Mesothelial cell of epicardium (in vitro differentiated cells): ENCODE results near the gene CEP131. TPM values are rescaled to one million over a fixed set of nuclear protein-coding genes. Genes with fewer than 3 reads are reported as not detected.

ENCODE experiments used
- DNase-seq, 2 experiments: peaks; one replicate each; pipeline ENCODE4 v3.0.0; 2021; ENCODE audit warnings: low spot score in 2 of 2; ENCODE audit not compliant: unreplicated experiment in 2 of 2
- H3K27ac Mint-ChIP-seq: 2 replicates; pipeline ENCODE4 v1.8.0; 2021; ENCODE audit warnings: mixed read lengths
- H3K27me3 Mint-ChIP-seq: 2 replicates; pipeline ENCODE4 v1.8.0; 2021; ENCODE audit warnings: low read depth, mixed read lengths
- H3K36me3 Mint-ChIP-seq: 2 replicates; pipeline ENCODE4 v1.8.0; 2021; ENCODE audit warnings: mixed read lengths
- H3K4me1 Mint-ChIP-seq: 2 replicates; pipeline ENCODE4 v1.8.0; 2021; ENCODE audit warnings: mixed read lengths
- H3K4me3 Mint-ChIP-seq: 2 replicates; pipeline ENCODE4 v1.8.0; 2021; ENCODE audit warnings: mild to moderate bottlenecking, moderate library complexity, mixed read lengths
- H3K9me3 Mint-ChIP-seq: 2 replicates; pipeline ENCODE4 v1.8.0; 2021; ENCODE audit warnings: mixed read lengths
- total RNA-seq: library from RNA; stranded (reverse); gene quantifications from 3 replicates; pipeline ENCODE4 v1.2.1, GENCODE V29; 2021
- TF ChIP-seq, protein P1 (sequence below): fragments of 200-600 bp; sonication (generic); IDR thresholded peaks from one replicate; pipeline ENCODE4 v1.5.0; 2021; ENCODE audit warnings: antibody characterized with exemption; ENCODE audit not compliant: unreplicated experiment

CEP131 gene
- total RNA-seq, 1 donor from 2014 or later: 27.3 TPM

DNA sequence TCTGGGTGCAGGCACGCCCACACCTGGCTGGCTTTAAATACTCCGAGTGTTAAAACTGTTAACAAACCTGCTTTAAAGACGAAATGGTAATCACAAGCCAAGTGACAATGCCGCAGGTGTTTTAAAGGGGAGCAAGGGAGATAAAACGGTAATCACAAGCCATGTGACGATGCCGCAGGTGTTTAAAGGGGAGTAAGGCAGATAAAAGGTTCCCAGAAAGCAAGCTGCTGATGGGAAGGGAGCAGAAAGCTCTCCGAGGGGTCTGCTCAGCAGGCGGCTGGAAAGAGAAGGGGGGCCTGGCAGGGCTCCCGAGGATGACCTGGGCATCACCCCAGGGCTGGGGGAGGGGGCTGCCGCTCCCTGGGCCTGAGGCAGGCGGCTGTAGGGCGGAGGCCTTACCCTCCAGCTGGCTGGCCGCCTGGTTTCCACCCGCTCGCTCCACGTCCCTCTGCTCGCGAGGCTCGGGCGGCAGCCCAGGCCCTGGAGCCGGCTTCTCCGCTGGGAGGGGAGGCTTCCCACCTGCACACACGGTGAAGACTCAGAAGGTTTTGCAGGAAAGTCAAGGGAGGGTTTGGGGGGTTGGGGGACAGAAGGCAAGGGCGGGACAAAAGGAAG lies 28.4 kb upstream of the CEP131 start:
- no peaks in the 10 kb centered on the region for H3K27me3 Mint-ChIP-seq
- DNase-seq: no peak
- H3K36me3 Mint-ChIP-seq: peaks cover 5% of the 10 kb centered on the region
- peaks cover 10% of the 10 kb centered on the region for H3K4me1 Mint-ChIP-seq
- TF ChIP-seq, protein P1, sequence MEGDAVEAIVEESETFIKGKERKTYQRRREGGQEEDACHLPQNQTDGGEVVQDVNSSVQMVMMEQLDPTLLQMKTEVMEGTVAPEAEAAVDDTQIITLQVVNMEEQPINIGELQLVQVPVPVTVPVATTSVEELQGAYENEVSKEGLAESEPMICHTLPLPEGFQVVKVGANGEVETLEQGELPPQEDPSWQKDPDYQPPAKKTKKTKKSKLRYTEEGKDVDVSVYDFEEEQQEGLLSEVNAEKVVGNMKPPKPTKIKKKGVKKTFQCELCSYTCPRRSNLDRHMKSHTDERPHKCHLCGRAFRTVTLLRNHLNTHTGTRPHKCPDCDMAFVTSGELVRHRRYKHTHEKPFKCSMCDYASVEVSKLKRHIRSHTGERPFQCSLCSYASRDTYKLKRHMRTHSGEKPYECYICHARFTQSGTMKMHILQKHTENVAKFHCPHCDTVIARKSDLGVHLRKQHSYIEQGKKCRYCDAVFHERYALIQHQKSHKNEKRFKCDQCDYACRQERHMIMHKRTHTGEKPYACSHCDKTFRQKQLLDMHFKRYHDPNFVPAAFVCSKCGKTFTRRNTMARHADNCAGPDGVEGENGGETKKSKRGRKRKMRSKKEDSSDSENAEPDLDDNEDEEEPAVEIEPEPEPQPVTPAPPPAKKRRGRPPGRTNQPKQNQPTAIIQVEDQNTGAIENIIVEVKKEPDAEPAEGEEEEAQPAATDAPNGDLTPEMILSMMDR: no peak
- no peak overlapping the region for H3K27ac Mint-ChIP-seq
- H3K9me3 Mint-ChIP-seq: no peaks in the 10 kb centered on the region
- H3K4me3 Mint-ChIP-seq: no peak overlapping the region

DNA sequence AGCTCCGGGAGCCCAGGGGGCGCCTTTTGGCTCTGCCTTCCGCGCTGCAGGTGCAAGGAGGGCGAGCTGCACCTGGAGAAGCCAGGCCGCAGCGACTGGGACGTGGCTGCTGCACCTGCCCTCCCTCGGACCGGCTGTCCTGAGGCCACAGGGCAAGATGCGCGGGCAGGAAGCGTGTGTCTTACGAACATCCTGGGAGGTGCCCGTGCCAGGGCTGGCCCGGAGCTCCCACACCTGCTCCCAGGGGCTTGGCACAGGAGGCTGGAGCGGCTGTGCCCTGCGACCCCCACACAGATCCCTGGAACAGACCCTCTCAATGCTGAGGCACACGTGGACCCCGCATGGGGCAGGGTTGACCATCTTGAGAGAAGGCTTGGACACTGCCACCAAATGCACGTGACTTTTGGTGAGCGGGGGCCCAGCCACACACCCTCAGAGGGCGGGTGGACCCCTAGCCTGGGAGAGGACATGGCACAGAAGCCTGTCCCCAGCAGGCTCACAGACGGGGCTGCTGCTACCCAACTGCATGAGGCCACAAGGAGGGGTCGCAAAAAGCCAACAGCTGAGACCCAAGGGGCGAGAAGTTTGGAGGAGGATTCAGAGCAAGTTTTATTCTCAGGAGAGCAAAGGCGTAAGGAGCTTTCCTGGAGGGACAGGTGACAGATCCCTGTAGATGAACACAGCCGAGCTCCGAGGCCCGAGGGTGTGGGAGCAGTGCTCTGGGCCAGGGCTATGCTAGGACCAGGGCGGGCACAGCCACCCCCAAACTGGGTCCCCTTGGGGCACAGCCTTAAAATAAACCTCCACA lies 27.7 kb upstream of the CEP131 start:
- Mint-ChIP-seq H3K4me3 (no peak overlapping the region), H3K9me3 (no peaks in the 10 kb centered on the region), H3K27ac (no peak overlapping the region), H3K36me3 (peaks cover 5% of the 10 kb centered on the region), H3K4me1 (peaks cover 10% of the 10 kb centered on the region), H3K27me3 (no peaks in the 10 kb centered on the region)
- no peak for DNase-seq
- TF ChIP-seq, protein P1: no peak

DNA sequence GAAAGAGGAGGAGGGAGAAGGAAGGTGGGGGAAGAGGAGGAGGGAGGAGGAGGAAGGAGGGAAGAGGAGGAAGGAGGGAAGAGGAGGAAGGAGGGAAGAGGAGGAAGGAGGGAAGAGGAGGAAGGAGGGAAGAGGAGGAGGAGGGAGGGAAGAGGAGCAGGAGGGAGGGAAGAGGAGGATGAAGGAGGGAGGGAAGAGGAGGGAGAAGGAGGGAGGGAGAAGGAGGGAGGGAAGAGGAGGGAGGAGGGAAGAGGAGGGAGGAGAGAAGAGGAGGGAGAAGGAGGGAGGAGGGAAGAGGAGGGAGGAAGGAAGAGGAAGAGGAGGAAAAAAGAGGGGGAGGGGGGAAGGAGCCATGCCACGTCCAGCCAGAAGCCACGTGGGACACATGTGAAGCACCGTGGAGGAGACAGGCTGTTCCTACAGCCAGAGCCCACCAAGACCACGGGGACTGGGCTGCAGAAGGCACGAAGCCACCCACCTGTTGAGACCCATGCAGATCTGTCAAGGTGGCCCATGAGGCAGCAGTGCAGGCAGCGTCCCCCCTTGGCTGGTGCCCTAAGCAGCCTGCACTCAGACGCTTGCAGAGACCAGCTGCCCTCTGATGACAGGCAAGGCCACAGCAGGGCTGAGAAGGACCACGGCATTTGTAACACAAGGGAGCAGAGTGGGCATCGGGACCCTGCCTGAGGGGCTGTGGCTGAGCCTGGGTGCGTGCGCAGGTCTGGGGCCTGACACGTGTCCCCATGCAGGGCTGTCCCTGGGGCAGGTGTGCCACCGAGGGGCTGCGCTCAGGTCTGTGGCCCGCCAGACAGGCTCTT lies 26.7 kb upstream of the CEP131 start:
- TF ChIP-seq, protein P1: no peak
- DNase-seq: no peak
- H3K27me3 Mint-ChIP-seq: no peaks in the 10 kb centered on the region
- no peaks in the 10 kb centered on the region for H3K9me3 Mint-ChIP-seq
- H3K4me1 Mint-ChIP-seq: peaks cover 3% of the 10 kb centered on the region
- H3K36me3 Mint-ChIP-seq: peaks cover 5% of the 10 kb centered on the region
- no peak overlapping the region for H3K4me3 Mint-ChIP-seq
- no peak overlapping the region for H3K27ac Mint-ChIP-seq

DNA sequence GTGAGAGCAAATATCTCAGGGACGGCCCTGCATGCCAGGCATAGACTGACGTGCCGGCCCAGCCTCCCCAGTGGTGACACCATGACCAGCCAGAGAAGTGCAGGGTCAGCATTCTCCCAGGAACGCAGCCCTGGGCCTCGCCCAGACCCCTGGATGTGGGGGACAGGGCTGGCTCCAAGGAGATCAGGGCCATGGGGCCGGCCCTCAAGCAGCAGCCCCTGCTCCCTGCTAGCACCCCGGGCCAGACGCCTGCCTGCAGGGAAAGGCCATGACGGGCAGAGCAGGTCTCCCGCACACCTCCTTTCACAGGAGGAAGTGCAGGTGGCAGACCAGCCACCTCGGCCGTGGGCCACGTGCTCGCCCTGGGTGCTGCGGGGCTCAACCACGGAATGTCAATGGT lies 25.9 kb upstream of the CEP131 start:
- peaks cover 3% of the 10 kb centered on the region for H3K4me1 Mint-ChIP-seq
- no peak overlapping the region for H3K4me3 Mint-ChIP-seq
- no peaks in the 10 kb centered on the region for H3K9me3 Mint-ChIP-seq
- H3K36me3 Mint-ChIP-seq: peaks cover 5% of the 10 kb centered on the region
- no peaks in the 10 kb centered on the region for H3K27me3 Mint-ChIP-seq
- DNase-seq: no peak
- TF ChIP-seq, protein P1: no peak
- H3K27ac Mint-ChIP-seq: no peak overlapping the region

DNA sequence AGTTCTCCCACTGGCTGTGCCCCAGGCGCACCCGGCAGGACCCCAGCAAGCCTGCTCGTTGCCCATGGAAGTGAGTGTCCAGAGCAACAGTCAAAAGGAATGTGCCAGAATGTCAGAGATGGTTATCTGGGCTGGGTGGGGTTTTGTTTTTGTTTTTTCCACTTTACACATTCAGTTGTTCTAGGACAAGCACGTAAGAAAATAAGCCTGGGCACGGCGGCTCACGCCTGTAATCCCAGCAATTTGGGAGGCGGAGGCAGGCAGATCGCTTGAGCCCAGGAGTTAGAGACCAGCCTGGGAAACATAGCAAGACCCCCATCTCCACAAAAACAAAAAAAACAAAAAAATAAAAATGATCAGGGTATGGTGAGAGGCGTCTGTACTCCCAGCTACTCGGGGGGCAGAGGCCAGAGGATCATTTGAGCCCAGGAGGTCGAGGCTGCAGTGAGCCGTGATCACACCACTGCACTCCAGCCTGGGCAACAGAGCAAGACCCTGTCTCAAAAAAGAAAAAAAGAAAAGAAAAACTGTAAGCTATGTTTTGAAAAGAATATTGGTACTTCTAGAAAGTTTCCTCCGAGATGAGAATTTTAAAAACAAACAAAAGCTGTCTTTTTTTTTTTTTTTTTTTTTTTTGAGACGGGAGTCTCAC lies 24.7 kb upstream of the CEP131 start:
- Mint-ChIP-seq H3K9me3 (no peaks in the 10 kb centered on the region), H3K36me3 (peaks cover 2% of the 10 kb centered on the region), H3K27me3 (no peaks in the 10 kb centered on the region), H3K4me1 (no peaks in the 10 kb centered on the region), H3K27ac (no peak overlapping the region), H3K4me3 (no peak overlapping the region)
- no peak for DNase-seq
- TF ChIP-seq, protein P1: no peak
